Right ventricle myocardium inferior (tissue), 1 donor: Measurements from ENCODE around the gene NUP210. TPM values are rescaled to one million over a fixed set of nuclear protein-coding genes. Genes with fewer than 3 reads are reported as not detected.

Experiments used
- ATAC-seq: fragments of 200-7000 bp; cut with Tn5 transposase; one replicate; pipeline ENCODE4 v1.9.1; 2020; ENCODE audit warnings: mild to moderate bottlenecking, moderate library complexity
- DNase-seq: peaks from one replicate; pipeline ENCODE4 v3.0.0; 2021; ENCODE audit errors: missing footprints
- intact Hi-C: fragments of 100-400 bp; cut with DNase I; formaldehyde crosslinking; loops from one replicate; pipeline ENCODE4 v1.11.0; 2022
- total RNA-seq: library from RNA; stranded (reverse); fragmentation: NEBNext Ultra II Directional; extraction: Animal tissue kit (Norgen Biotek cat#: 25700); gene quantifications from one replicate; pipeline ENCODE4 v1.2.1, GENCODE V29; 2021
- donor health status: DM: no; HTN: yes; CAD: no; lungs with severe emphysema.

The NUP210 gene
- total RNA-seq, 1 donor from 2014 or later: 3.5 TPM

DNA sequence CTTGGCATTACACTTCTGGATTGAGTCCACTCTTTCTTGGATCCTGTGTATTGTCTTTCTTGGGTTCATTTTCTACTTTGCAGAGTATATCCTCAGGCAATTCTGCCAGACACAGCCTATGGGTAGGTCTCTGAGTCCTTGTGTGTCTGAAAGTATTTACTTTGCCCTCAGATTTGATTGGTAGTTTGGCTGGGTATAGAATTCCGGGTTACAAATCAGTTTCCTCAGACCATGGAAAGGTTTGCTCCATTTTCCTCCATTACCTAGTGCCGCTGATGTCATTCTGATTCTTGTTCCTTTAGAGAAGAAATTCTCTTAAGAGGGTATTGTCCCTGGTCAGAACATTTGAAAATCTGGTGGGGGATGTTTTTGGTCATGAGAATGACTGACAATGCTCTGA lies 133.2 kb downstream of the NUP210 start:
- DNase-seq: no peak
- no peak for ATAC-seq
- intact Hi-C loops: no loop called here

DNA sequence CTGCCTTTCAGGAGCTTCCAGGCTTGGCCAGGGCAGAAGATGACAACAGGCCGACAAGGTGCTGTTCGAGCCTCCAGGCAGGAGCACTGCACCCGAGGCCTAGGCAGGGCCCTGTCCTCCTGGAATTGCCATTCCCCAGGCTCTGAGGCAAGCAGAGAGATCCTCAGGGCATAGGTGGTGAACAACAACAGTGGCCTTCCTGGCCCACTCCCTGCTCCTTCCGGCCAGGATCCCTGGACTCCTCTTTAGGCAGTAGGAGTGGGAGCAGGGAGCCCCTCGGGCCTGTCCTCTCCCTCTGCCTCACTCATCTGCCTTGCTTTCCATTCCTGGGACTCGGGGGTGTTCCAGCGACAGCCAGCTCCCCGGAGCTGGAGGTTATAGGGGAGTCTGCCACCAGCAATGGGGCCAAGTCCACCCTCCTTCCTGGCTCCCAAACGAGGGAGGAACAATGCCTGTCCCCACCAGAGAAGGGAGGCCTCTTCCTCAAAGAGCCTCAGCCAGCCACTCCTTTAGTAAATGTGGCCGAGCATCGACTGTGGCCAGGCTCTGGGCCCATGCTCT lies 135.0 kb downstream of the NUP210 start:
- no peak for DNase-seq
- no peak for ATAC-seq
- intact Hi-C loops: no loop called here

DNA sequence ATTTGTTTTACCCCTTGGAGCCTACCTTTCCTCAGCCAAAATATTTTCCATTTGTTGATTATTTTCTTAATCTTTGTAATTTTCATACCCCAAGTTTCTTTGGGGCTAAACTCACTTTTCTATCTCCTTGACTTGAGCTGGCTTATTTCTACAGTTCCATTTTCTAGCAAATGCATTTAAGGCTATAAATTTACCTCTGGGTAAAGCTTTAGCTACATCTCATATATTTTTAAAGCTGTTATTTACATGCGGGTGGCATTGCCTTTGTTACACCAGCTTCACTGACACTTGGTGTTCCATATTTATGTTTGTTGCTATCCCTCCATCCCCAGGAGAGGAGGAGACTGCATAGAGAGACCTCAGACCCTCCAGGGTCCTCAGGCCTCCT lies 136.3 kb downstream of the NUP210 start:
- ATAC-seq (no peak), DNase-seq (no peak)
- intact Hi-C loops: loop anchor here (2.0 to 5.0 kb wide), 2 partner anchors 57 to 191 kb away; no protein-coding TSS in a partner anchor

DNA sequence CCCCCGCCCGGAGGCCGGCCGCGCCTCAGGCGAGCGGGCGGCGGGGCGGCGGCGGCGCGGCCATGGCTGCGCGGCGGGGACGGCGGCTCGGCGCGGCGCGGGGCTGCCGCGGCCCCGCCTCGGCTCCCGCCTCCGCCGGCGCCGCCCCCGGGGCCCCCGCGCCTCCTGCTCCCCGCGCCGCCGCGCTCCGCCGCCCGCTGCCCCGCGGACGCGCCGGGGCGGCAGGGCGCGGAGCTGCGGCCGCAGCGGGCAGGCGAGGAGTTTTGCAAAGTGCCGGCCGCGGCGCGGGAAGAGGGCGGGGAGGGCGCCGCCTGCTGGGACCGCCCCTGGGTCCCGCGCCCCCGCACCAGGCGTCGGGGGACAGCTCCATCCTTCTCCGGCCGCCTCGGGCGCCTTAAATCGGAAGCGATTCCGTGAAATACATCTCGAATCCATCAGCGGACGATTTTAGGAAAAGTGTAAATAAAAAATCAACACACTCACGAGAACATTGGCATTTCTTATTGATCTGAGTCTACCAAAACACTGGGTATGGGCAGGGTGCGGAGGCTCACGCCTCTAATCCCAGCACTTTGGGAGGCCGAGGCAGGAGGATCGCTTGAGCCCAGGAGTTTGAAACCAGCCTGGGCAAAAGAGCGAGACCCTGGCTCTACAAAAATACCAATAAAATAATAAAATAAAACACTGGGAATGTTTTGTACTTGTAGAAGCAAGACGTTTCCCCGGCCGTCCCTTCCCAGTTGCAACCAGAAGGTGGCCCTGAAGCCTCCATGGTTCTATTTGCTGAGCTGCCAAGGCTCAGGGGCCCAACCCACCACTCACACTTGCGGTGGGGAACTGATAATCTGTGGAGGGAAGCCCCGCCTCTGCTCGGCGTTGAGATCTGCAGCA lies 136.9 kb downstream of the NUP210 start:
- intact Hi-C loops: loop anchor here (2.0 to 5.0 kb wide), 2 partner anchors 56 to 190 kb away; no protein-coding TSS in a partner anchor

DNA sequence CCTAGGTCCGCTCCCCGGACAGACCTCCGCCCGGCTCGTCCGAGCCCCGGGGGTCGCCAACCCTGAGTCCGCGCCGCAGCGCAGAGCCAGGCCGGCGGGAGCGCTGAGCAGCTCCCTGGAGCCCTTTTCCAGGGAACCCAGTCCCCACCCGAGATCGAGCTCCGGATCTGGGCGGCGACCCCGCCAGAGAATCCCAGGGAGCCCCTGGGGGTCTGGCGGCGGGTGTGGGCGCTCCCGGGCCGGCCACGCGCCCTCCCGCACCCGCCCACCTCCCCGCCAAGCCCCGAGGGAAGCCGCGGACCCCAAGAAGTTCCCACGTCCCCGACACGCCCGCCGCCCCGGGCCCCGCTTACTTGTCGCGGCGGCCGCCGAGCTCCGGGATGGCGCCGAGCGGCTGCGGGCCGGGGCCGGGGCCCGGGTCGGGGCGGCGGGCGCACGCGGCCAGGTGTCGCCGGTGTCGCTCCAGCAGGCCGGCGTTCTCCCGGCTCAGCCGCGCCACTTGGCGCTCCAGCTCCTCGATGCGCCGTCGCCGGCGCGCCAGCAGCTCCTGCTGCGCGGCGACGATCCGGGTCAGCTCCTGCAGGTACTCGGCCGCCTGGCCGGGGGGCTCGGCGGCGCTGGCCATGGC lies 137.7 kb downstream of the NUP210 start:
- DNase-seq (no peak), ATAC-seq (no peak)
- intact Hi-C loops: loop anchor here (2.0 to 5.0 kb wide), 2 partner anchors 55 to 190 kb away; no protein-coding TSS in a partner anchor

More for the DNA sequence above, 136.9 kb downstream of the NUP210 start:
- DNase-seq (no peak), ATAC-seq (peak; percentile 43)

DNA sequence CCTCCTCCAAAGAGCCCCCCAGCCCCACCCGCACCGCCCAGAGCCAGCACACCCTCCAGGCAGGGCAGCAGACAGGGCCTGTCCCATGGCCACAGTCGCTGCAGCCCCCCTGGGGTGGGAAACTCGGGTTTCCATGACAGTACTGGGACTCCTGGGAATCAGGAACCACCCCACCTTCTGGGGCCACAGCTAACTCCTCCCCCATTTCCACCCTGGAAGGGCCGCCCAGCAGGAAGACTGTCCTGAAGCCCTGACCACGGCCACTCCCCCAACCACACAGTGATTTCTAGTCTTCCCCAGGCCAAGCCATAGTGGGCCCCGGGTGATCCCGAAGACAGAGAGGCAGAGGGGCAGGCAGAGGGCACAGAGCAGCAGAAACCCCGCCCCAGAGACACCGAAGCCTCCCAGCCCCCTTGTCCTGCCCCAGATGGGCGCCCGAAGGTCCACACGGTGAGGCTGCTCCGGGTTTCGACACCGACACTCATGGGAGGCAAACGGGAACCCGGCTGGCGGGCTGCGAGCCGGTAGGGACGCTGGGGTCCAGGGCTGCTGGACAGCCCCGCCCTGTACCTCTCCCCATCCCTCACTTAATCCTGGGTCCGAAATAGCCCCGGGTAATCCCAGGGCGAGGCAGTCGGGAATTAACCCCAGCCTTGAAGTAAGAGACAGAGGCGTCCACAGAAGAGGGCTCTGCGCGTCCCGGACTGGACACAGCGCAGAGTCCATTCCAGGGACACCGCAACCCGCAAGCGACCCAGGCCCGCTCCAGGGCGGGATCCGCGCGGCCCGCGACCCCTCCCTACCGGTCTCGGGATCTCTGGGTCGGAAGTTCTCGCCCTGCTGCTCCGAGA lies 138.4 kb downstream of the NUP210 start:
- intact Hi-C loops: loop anchor here (2.0 to 5.0 kb wide), 2 partner anchors 54 to 189 kb away; no protein-coding TSS in a partner anchor
- DNase-seq (no peak), ATAC-seq (peak; percentile 77)

DNA sequence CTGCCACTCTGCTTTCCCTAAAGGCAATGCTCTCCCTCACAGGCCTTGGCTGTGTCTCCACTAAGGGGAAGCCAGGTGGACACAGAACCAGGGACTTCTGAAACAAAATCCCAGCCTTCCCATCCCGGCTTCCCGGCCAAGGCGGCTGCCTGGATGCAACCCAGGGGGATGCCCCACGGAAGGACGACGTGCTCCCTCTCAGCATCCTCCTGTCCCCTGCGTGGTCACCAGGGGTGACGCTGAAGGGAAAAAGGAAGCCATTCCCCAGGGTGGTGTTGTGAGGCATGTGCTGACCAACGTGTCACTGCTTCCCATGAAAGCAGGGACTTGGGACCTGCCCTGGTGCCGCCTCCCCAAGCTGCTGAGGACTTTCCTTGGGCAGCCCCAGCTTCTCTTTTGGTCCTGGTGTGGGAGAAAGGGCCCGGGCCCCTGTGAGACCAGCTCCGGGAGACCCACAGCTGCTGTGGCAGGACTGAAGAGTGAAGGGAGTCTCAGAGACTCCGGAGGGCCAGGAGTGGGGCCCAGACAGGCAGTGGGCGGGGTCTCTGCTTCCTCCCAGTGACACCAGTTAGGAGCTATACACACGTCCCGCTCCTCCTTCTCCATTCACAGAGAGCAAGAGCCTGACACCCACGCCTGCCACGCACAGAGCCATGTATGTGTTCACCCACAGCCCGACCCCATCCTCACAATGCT lies 139.2 kb downstream of the NUP210 start:
- intact Hi-C loops: loop anchor here (5.0 kb wide), 1 partner anchor 54 kb away; no protein-coding TSS in a partner anchor
- ATAC-seq: peak; percentile 17
- DNase-seq: no peak

DNA sequence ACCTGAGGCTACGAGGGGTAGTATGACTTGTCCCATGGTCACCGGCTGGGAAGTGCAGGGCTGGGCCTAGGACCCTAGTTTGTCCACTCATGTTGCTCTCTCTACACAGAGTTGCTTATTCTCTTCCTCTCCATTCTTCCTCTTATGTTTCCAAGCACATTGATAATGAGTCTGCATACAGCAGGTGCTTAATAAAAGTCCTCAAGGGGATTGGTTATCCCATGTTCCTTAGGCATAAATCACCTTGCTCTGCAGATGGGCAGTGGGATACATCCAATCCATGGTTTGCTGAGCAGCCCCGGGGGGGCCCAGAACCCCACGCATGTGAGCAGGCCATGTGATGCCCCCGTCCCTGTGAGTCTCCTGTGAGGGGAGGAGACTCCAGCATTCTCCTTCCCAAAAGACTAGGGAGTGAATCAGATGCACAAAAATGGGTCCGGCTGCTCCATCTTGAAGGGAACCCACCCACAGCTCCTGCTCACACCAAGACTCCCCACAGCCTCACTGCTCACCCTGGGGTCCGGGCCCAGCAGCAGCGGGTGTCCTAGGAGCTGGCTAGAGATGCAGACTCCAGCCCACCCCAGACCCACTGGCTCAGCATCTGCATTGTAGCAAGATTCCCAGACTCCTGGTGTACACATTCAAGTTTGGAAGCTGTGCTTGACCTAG lies 139.9 kb downstream of the NUP210 start:
- intact Hi-C loops: loop anchor here (5.0 kb wide), 1 partner anchor 53 kb away; no protein-coding TSS in a partner anchor
- DNase-seq: no peak
- no peak for ATAC-seq

DNA sequence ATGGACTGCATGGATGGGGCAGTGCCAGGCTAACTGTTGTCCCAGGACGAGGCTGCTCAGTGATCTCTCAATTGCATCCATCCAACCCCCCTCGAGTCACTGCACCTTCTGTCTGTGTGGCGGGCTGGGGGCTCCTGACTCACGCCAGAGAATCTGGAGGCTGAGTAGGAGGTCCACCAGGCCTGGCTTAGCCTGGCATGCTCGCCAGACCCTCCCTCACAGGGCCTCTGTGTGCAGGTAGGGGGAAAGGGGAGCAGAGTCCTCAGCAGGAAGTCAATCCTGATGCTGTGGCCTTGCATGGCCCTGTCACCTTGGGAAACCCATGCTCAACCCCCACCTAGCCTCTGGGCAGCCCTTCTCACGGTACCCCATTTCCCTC lies 140.6 kb downstream of the NUP210 start:
- no peak for ATAC-seq
- intact Hi-C loops: no loop called here
- DNase-seq: no peak

DNA sequence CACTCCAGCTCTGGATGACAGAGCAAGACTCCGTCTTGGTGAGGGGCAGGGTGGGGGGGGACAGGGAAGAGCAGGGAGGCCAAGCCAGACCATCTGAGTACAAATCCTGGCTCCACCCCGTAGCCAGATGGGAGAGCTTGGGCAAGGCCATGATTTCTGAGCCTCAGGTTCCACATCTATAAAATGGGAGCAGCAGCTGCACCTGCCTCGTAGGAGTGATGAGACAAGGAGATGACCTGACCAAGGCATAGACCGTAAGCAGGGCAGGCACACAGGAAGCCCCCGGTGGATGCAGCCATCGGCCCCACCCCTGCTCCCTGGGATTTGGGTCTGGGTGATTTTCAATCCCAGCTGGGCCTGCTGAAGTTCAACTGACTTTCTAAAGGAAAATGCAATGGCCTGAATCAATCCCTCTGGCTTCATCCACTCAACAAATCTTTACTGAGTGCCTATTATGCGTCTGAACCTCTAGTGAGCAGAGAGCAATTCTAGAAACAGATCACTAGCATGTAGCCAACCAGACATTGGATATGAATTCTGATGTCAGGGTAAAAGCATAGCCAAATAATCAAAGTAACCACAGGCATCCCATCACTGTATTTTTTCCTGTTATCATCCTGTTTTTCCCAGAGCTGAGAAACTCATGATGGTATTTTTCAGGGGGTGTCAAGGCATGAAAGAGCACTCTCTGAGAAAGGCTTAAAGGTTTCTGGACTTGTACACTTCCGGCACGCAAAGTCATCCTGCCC lies 141.2 kb downstream of the NUP210 start:
- intact Hi-C loops: no loop called here
- ATAC-seq: no peak
- DNase-seq: no peak

DNA sequence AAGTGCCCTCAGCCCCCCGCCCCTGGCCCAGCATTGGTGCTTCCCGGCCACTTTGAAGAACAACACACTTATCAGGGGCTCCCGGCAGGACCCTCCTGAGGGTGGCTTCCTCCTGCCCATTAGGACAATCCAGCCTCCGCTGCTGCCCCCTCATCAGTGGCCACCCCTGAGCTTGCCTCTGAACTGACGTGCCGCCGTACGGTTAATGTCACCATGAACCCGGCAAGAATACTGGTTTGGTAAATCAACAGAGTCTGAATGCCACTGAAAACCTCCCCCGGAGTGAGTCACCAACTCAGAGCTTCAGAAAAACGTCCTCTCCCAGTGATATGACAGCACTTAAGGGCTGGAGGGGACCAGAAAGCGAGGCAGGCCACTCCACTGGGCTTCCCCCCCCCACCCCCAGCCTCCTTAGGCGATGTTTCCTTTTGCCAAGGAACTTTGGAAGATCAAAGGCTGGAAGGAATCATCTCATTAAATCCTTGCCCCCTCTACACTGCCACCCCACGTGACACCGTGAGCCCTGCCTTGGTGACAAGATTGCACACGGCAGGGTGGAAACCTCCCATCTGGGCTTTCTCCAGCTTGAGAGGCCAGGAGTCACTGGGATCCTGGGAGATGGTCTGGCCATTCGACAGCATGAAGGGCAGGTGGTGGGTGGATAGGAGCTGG lies 142.1 kb downstream of the NUP210 start:
- intact Hi-C loops: no loop called here
- DNase-seq (no peak), ATAC-seq (no peak)

DNA sequence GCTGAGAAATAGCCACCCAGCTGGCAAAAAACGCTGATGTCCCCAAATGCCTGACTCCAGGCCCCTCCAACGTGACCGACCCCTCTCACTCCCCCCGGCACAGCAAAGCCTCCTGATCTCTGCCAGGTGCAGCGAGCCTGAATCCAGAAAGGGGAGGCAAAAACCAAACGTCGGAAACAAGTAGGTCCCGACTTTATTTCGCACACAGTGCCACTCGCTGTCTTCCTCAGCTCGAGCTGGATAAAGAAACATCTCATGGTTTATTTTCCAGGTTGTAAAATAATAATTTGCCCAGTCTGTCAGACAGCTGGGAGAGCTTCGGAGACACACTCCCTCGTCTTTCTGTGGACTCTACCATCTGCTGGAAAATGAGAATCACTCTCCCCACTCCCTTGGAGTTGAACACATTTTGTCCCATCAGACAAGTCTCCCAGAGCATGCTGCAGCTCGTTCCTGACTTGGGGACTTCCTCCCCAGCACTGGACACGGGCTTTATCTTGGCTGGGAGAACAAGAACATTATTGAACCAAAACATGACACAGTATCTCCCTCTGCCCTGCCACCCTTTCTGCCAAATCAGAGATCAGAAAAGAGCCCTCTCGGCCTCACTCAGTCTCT lies 142.8 kb downstream of the NUP210 start:
- DNase-seq (no peak), ATAC-seq (peak; percentile 29)
- intact Hi-C loops: no loop called here

DNA sequence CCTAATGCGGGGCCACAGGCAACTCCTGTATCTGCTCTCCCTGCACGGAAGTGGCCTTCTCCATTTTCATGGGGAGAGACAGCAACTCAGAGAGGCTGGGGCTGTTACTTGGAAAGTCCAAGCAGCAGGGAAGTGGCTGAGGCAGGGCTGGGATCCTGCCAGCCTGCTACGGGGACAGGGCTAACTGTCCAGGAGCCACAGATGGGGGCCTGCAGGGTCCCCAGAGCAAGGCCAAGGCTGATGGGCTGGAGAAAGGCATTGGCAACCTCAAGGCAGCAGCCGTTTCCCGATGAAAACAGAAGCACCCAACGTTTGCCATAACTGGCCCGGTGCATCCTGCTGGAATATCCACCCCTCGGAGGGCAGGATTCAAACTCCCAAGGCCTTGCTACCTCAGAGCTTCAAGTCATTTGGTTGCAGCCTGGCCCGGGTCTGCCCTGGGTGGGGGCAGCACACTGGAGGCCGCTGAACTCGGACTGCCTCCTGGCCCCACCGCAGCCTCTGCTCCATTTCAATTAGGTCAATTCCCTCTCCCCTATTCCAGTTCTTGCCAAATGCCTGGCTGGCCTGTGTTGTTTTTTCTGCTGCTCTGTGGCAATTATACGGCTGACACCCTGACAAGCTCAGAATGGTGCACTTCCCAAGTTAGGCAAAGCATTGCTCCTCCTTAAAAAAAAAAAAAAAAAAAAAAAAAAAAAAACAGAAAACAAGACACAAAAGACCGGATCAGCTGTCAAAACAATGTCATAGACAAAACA lies 143.5 kb downstream of the NUP210 start:
- DNase-seq (no peak), ATAC-seq (peak; percentile 79)
- intact Hi-C loops: no loop called here

DNA sequence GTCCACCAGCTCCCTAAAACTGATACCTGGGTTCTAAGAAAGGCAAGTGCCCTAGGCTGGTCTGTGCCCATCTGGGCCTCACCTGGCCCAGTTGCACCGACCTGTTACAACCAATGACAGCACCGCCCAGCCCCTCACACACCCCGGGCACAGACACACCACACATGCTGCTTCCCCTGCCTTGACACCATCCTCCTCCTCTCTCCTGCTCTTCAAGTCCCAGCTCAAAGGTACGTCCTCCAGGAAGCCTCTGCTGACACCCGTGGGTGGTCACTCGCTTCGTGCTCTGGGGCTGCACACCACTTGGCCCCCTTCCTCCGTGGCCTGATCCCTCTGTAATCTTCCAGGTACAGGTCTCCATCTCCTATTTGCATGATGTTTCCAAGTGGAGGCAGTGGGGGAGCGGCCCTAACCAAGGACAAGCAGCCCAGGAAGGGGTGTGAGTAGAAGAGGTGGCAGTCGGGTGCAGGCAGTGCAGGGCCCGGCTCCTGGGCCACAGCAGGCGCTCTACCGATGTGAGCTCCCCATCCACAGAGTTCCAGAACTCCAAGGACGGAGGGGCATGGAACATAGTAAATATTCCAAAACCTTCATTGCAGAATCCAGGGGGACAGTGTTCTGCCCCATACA lies 144.6 kb downstream of the NUP210 start:
- no peak for DNase-seq
- intact Hi-C loops: no loop called here
- no peak for ATAC-seq
